Prostate gland (tissue), 2 donors: ENCODE data around the gene KNL1. TPM values are rescaled to one million over a fixed set of nuclear protein-coding genes. Genes with fewer than 3 reads are reported as not detected.

Source experiments
- DNase-seq: peaks from one replicate; pipeline ENCODE4 v3.0.0-alpha.2; 2019; ENCODE audit warnings: low spot score
- H3K27ac ChIP-seq, 2 donors: fragments of 200-600 bp; sonication (generic); 2 replicates each; pipeline ENCODE4 v1.5.1; 2017 to 2019
- H3K27me3 ChIP-seq: fragments of 200-600 bp; sonication (generic); replicated peaks from 2 replicates; pipeline ENCODE4 v1.5.1; 2019; ENCODE audit not compliant: insufficient read depth
- H3K36me3 ChIP-seq, 2 donors: fragments of 200-600 bp; sonication (generic); 1 replicate in 1 of 2; 2 replicates in 1 of 2; pipeline versions ENCODE4 v1.5.1 to v1.8.1; 2017 to 2019
- H3K4me1 ChIP-seq: fragments of 200-600 bp; sonication (generic); replicated peaks from 2 replicates; pipeline ENCODE4 v1.5.1; 2019
- H3K4me3 ChIP-seq, 2 donors: fragments of 200-600 bp; sonication (generic); 2 replicates each; pipeline ENCODE4 v1.5.1; 2017 to 2019
- H3K9me3 ChIP-seq: fragments of 200-600 bp; sonication (generic); 2 replicates; pipeline ENCODE4 v1.5.1; 2017
- CTCF ChIP-seq, 4 experiments: fragments of 200-600 bp in 2 of 4; fragments of 450-650 bp in 2 of 4; sonication (generic) in 2 of 4; IDR thresholded peaks; 1 replicate in 3 of 4; 2 replicates in 1 of 4; pipeline ENCODE4 v1.5.1; 2016 to 2019; ENCODE audit warnings: antibody characterized with exemption in 4 of 4, mild to moderate bottlenecking in 2 of 4, moderate library complexity in 2 of 4
- POLR2A ChIP-seq: fragments of 450-650 bp; IDR thresholded peaks from one replicate; pipeline ENCODE4 v1.6.1; 2016; ENCODE audit warnings: antibody characterized with exemption, mild to moderate bottlenecking
- POLR2AphosphoS5 ChIP-seq: sonication (generic); formaldehyde crosslinking; IDR thresholded peaks from one replicate; pipeline ENCODE4 v1.6.1; 2017; ENCODE audit warnings: antibody characterized with exemption
- WGBS: methylation state at CpG from one replicate; pipeline ENCODE4 v1.1.5; 2018; 5-methylcytosine and 5-hydroxymethylcytosine counted together
- intact Hi-C: fragments of 100-400 bp; cut with DNase I; formaldehyde crosslinking; loops from one replicate; pipeline ENCODE4 v1.14.2; 2022
- total RNA-seq, 2 donors: library from RNA; depleted of rRNA; stranded (reverse); fragments of >200 nt; gene quantifications; one replicate each; pipeline ENCODE4 v1.1.0, GENCODE V29; 2016

The KNL1 gene
- total RNA-seq, 2 donors from 2014 or later, result 1.6 to 18.7 TPM

DNA sequence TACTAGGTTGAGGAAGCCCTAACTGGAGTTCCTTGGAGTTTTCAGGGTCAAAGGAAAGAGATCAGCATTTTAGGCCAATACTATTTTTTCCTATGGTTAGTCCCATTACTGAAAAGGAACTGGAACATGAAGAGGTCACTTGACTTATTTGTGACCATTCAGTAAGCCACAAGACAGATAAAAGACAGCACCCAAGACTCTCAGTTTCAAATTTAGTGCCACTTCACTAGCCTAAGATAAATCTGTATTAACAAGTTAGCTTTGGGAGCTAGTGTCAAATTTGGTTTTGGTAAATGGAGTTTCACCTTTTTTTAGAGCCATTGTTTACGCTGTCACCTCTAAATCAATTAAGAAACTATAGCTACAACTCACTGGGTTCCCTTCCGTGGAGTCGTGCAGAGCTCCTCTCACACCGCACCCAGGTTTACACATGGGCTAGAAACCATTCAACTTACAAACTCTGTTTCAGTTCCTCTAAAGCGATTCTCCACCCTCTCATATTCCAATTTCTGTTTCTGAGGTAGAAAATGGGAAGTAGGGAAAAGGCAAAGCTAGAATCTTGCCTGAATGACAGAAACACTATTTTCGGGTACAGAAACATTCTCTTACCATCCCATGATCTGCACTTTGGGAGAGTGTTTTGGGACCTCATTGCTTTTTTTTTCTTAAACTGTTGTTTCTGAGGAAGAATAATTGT is 43.6 kb upstream of the KNL1 start:
- TF ChIP-seq POLR2A (no peak), POLR2AphosphoS5 (no peak), CTCF (IDR thresholded peaks at IDR 0.05) (no peak)
- DNase-seq, result no peak
- no peaks in the 10 kb centered on the region for H3K9me3 ChIP-seq
- WGBS, result 89% methylated on average over 6 of the region's 6 CpGs
- intact Hi-C loops, result no loop called here
- no peak overlapping the region for H3K27ac ChIP-seq
- H3K36me3 ChIP-seq, result no peaks in the 10 kb centered on the region
- H3K4me3 ChIP-seq, result no peak overlapping the region
- H3K27me3 ChIP-seq, result no peaks in the 10 kb centered on the region
- no peaks in the 10 kb centered on the region for H3K4me1 ChIP-seq

- Histone ChIP-seq H3K4me1 (no peaks in the 10 kb centered on the region), H3K36me3 (no peaks in the 10 kb centered on the region), H3K27ac (no peak overlapping the region), H3K27me3 (no peaks in the 10 kb centered on the region), H3K9me3 (no peaks in the 10 kb centered on the region), H3K4me3 (no peak overlapping the region)
- WGBS, result 92% methylated on average over 4 of the region's 4 CpGs
- DNase-seq, result no peak
- no peak for TF ChIP-seq POLR2A
- TF ChIP-seq CTCF (IDR thresholded peaks at IDR 0.05), result no peak
- no peak for TF ChIP-seq POLR2AphosphoS5
- intact Hi-C loops, result no loop called here
Measured at GRCh38 chr15:40554161-40554525, 39.9 kb upstream of the KNL1 start.

DNA sequence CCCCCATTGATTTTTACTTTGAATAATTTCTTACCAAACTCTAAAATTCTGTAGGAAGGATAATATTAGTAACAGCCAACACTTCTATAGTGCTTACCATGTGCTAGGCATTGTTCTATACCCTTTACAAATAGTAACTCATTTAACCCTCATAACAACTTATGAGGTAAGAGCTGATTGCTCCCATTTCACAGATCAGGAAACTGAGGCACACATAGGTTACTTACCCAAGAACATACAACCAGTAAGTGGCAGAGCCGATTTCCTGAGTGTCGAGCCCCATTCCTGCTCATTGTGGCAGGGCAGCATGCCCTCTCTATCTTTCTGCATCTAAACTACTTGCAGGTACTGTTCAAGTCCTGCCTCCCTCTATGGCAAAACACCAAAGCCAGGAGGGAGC is 38.2 kb upstream of the KNL1 start:
- Histone ChIP-seq H3K27ac (no peak overlapping the region), H3K27me3 (no peaks in the 10 kb centered on the region), H3K4me3 (no peak overlapping the region), H3K4me1 (no peaks in the 10 kb centered on the region), H3K36me3 (no peaks in the 10 kb centered on the region), H3K9me3 (no peaks in the 10 kb centered on the region)
- TF ChIP-seq POLR2A, result no peak
- no peak for TF ChIP-seq CTCF (IDR thresholded peaks at IDR 0.05)
- no peak for TF ChIP-seq POLR2AphosphoS5
- intact Hi-C loops, result no loop called here
- WGBS, result 100% methylated on average over 2 of the region's 2 CpGs
- no peak for DNase-seq

- no peaks in the 10 kb centered on the region for H3K36me3 ChIP-seq
- no peaks in the 10 kb centered on the region for H3K27me3 ChIP-seq
- no peak for TF ChIP-seq CTCF (IDR thresholded peaks at IDR 0.05)
- no peak for TF ChIP-seq POLR2A
- no peak for TF ChIP-seq POLR2AphosphoS5
- intact Hi-C loops, result no loop called here
- peaks cover 2% of the 10 kb centered on the region for H3K4me1 ChIP-seq
- no peak for DNase-seq
- 86% methylated on average over 6 of the region's 6 CpGs for WGBS
- H3K4me3 ChIP-seq, result no peak overlapping the region
- H3K9me3 ChIP-seq, result no peaks in the 10 kb centered on the region
- no peak overlapping the region for H3K27ac ChIP-seq
Measured at GRCh38 chr15:40558952-40559742, 34.9 kb upstream of the KNL1 start.

DNA sequence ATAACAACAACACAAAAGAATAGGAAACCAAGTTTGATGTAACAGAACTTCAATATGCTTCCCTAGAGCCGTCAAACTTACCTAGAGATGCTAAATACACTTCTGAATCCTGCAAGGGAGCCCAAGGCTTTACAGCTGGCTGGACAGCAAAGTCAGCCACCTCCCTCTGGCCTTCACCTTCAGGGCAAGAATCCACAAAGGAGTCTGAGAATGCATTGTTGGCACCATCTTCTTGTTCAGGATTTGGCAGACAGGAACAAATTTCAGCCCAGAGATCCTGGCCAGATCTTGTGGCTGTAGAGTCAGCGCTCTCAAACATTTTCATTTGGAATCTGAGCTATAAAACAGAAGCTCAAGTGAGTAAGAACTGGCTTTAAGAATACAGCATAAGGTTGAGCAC is 31.4 kb upstream of the KNL1 start:
- no peak for TF ChIP-seq POLR2AphosphoS5
- no peak for TF ChIP-seq CTCF (IDR thresholded peaks at IDR 0.05)
- TF ChIP-seq POLR2A, result no peak
- H3K36me3 ChIP-seq, result no peaks in the 10 kb centered on the region
- no peak overlapping the region for H3K27ac ChIP-seq
- intact Hi-C loops, result no loop called here
- H3K27me3 ChIP-seq, result no peaks in the 10 kb centered on the region
- DNase-seq, result no peak
- H3K9me3 ChIP-seq, result no peaks in the 10 kb centered on the region
- peaks cover 3% of the 10 kb centered on the region for H3K4me1 ChIP-seq
- H3K4me3 ChIP-seq, result no peak overlapping the region
- 67% methylated on average over 2 of the region's 2 CpGs for WGBS
